Progenitor cell of endocrine pancreas (in vitro differentiated cells): Measurements from ENCODE around the gene PLCD3. TPM values are rescaled to one million over a fixed set of nuclear protein-coding genes. Genes with fewer than 3 reads are reported as not detected.

ENCODE experiments used
- DNase-seq: peaks from one replicate; pipeline ENCODE4 v3.0.0; 2021; ENCODE audit warnings: low spot score; ENCODE audit not compliant: unreplicated experiment
- H3K27ac Mint-ChIP-seq: 2 replicates; pipeline ENCODE4 v1.8.0; 2021; ENCODE audit warnings: mild to moderate bottlenecking, moderate library complexity, mixed read lengths
- H3K27me3 Mint-ChIP-seq: 2 replicates; pipeline ENCODE4 v1.8.0; 2021; ENCODE audit warnings: mixed read lengths
- H3K36me3 Mint-ChIP-seq: 2 replicates; pipeline ENCODE4 v1.8.0; 2022; ENCODE audit warnings: mixed read lengths; ENCODE audit not compliant: insufficient read depth
- H3K4me1 Mint-ChIP-seq: 2 replicates; pipeline ENCODE4 v1.8.0; 2021; ENCODE audit warnings: low read depth, mixed read lengths
- H3K4me3 Mint-ChIP-seq: 2 replicates; pipeline ENCODE4 v1.8.0; 2021; ENCODE audit warnings: low read depth, mild to moderate bottlenecking, moderate library complexity, mixed read lengths
- H3K9me3 Mint-ChIP-seq: 2 replicates; pipeline ENCODE4 v1.8.0; 2021; ENCODE audit warnings: low read depth, mixed read lengths
- CTCF ChIP-seq: fragments of 200-600 bp; sonication (generic); IDR thresholded peaks from one replicate; pipeline ENCODE4 v1.5.0; 2021; ENCODE audit warnings: antibody characterized with exemption, mild to moderate bottlenecking; ENCODE audit not compliant: unreplicated experiment
- total RNA-seq: library from RNA; stranded (reverse); gene quantifications from 2 replicates; pipeline ENCODE4 v1.2.1, GENCODE V29; 2021

The PLCD3 gene
- total RNA-seq, 1 donor from 2014 or later, result 26.7 TPM

GRCh38 chr17:45088741-45089140, 43.6 kb downstream of the PLCD3 start:
- no peak overlapping the region for H3K27ac Mint-ChIP-seq
- no peaks in the 10 kb centered on the region for H3K4me1 Mint-ChIP-seq
- H3K4me3 Mint-ChIP-seq, result no peak overlapping the region
- H3K27me3 Mint-ChIP-seq, result no peaks in the 10 kb centered on the region
- no peaks in the 10 kb centered on the region for H3K9me3 Mint-ChIP-seq
- peaks cover 28% of the 10 kb centered on the region for H3K36me3 Mint-ChIP-seq
- TF ChIP-seq CTCF, result no peak
- no peak for DNase-seq

- peaks cover 25% of the 10 kb centered on the region for H3K36me3 Mint-ChIP-seq
- TF ChIP-seq CTCF, result no peak
- no peak overlapping the region for H3K4me3 Mint-ChIP-seq
- no peak overlapping the region for H3K27ac Mint-ChIP-seq
- no peaks in the 10 kb centered on the region for H3K27me3 Mint-ChIP-seq
- H3K9me3 Mint-ChIP-seq, result no peaks in the 10 kb centered on the region
- H3K4me1 Mint-ChIP-seq, result no peaks in the 10 kb centered on the region
- DNase-seq, result no peak
These were observed 44.3 kb downstream of the PLCD3 start for GRCh38 chr17:45087978-45088377.

DNA sequence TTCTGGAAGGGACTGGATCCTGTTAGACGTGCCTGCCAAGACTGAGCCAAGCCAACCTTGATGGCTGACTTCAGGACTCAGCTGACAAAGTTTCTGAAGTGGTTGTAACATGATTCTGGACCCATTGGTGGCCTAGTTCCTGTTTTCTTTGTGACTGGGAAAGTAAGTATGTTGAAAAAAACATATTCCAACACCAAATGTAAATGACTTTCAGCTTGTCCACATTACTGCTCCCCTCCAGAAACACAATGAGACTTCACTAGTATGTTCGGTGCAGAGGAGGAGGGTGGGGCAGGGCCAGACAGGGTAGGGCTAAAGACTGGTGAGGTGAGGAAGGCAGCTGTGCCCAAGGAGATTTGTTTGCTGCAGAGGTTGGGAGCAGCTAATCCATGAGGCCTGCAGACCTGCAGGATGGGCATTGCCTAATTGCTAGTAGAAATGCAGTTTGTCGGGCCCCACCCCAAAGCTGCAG, 44.8 kb downstream of the PLCD3 start:
- no peak overlapping the region for H3K4me3 Mint-ChIP-seq
- no peak for DNase-seq
- peaks cover 22% of the 10 kb centered on the region for H3K36me3 Mint-ChIP-seq
- no peaks in the 10 kb centered on the region for H3K27me3 Mint-ChIP-seq
- no peak for TF ChIP-seq CTCF
- H3K9me3 Mint-ChIP-seq, result no peaks in the 10 kb centered on the region
- no peak overlapping the region for H3K27ac Mint-ChIP-seq
- H3K4me1 Mint-ChIP-seq, result no peaks in the 10 kb centered on the region

- Mint-ChIP-seq H3K36me3 (peaks cover 20% of the 10 kb centered on the region), H3K27ac (no peak overlapping the region), H3K4me3 (no peak overlapping the region), H3K27me3 (no peaks in the 10 kb centered on the region), H3K4me1 (no peaks in the 10 kb centered on the region), H3K9me3 (no peaks in the 10 kb centered on the region)
- DNase-seq, result no peak
- no peak for TF ChIP-seq CTCF
These were observed 45.3 kb downstream of the PLCD3 start for GRCh38 chr17:45086865-45087503.

DNA sequence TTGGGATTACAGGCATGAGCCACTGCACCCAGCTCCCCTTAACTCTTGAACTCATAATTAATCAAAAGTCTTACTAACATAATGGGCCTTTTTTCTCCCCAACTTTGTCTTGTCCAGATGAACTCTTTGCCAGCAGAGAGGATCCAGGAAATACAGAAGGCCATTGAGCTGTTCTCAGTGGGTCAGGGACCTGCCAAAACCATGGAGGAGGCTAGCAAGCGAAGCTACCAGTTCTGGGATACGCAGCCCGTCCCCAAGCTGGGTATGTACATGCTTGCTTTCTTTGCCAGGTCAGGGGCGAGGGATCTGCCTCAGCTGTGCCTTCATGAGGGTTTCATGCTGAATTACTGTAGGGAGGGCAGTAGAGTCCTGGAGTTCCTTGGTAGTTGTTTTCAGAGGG, 45.9 kb downstream of the PLCD3 start:
- no peaks in the 10 kb centered on the region for H3K9me3 Mint-ChIP-seq
- no peaks in the 10 kb centered on the region for H3K27me3 Mint-ChIP-seq
- DNase-seq, result no peak
- TF ChIP-seq CTCF, result no peak
- H3K4me3 Mint-ChIP-seq, result no peak overlapping the region
- H3K27ac Mint-ChIP-seq, result no peak overlapping the region
- no peaks in the 10 kb centered on the region for H3K4me1 Mint-ChIP-seq
- peaks cover 22% of the 10 kb centered on the region for H3K36me3 Mint-ChIP-seq
